CD4-positive, alpha-beta T cell treated with Interleukin-17A for 1 hour (primary cell): ENCODE results near the gene TXNRD3.
"Not testable (repeated sequence)": the region's sequence is repeated elsewhere in the genome, so short reads cannot be mapped to it uniquely, and the experiment has no call there.

Experiments used
- DNase-seq: peaks from one replicate; pipeline ENCODE4 v3.0.0-alpha.2; 2020

TXNRD3 gene

GRCh38 chr3:126638790-126639189 lies 16.1 kb downstream of the TXNRD3 start:
- no peak for DNase-seq

- no peak for DNase-seq
Observed at GRCh38 chr3:126636436-126636835, 18.5 kb downstream of the TXNRD3 start.

- DNase-seq, result no peak
Observed at GRCh38 chr3:126634803-126635202, 20.1 kb downstream of the TXNRD3 start.

GRCh38 chr3:126630020-126630419 lies 24.9 kb downstream of the TXNRD3 start:
- DNase-seq, result no peak

GRCh38 chr3:126625735-126626134 lies 29.2 kb downstream of the TXNRD3 start:
- not testable (repeated sequence) for DNase-seq

GRCh38 chr3:126622694-126623093 lies 32.2 kb downstream of the TXNRD3 start:
- no peak for DNase-seq

GRCh38 chr3:126621627-126622345 lies 33.1 kb downstream of the TXNRD3 start:
- DNase-seq, result no peak

- DNase-seq, result no peak
Observed at GRCh38 chr3:126621171-126621570, 33.8 kb downstream of the TXNRD3 start.

- no peak for DNase-seq
Observed at GRCh38 chr3:126620738-126621137, 34.2 kb downstream of the TXNRD3 start.

GRCh38 chr3:126618760-126619159 lies 36.2 kb downstream of the TXNRD3 start:
- DNase-seq, result no peak

GRCh38 chr3:126618021-126618420 lies 36.9 kb downstream of the TXNRD3 start:
- DNase-seq, result no peak

GRCh38 chr3:126617571-126617970 lies 37.4 kb downstream of the TXNRD3 start:
- DNase-seq, result no peak

GRCh38 chr3:126616931-126617330 lies 38.0 kb downstream of the TXNRD3 start:
- no peak for DNase-seq

- DNase-seq, result peak; percentile 0
Observed at GRCh38 chr3:126613479-126614188, 41.3 kb downstream of the TXNRD3 start.

GRCh38 chr3:126612479-126613205 lies 42.3 kb downstream of the TXNRD3 start:
- peak; percentile 2 for DNase-seq

GRCh38 chr3:126609909-126610308 lies 45.0 kb downstream of the TXNRD3 start:
- DNase-seq, result no peak

GRCh38 chr3:126607214-126607908 lies 47.6 kb downstream of the TXNRD3 start:
- DNase-seq, result peak; percentile 26

GRCh38 chr3:126606001-126606400 lies 48.9 kb downstream of the TXNRD3 start:
- DNase-seq, result no peak

GRCh38 chr3:126604691-126605090 lies 50.2 kb downstream of the TXNRD3 start:
- no peak for DNase-seq

- no peak for DNase-seq
Observed at GRCh38 chr3:126599101-126599500, 55.8 kb downstream of the TXNRD3 start.

- DNase-seq, result not testable (repeated sequence)
Observed at GRCh38 chr3:126595479-126595878, 59.4 kb downstream of the TXNRD3 start.

GRCh38 chr3:126591515-126591914 lies 63.4 kb downstream of the TXNRD3 start:
- DNase-seq, result not testable (repeated sequence)

- no peak for DNase-seq
Observed at GRCh38 chr3:126582311-126582710, 72.6 kb downstream of the TXNRD3 start.
